GM23248 (cell line): Measurements from ENCODE around the gene ACACB. TPM values are rescaled to one million over a fixed set of nuclear protein-coding genes. Genes with fewer than 3 reads are reported as not detected.
"Not testable (repeated sequence)": the region's sequence is repeated elsewhere in the genome, so short reads cannot be mapped to it uniquely, and the experiment has no call there.

Experiments used
- DNase-seq: peaks from one replicate; pipeline ENCODE4 v3.0.0-alpha.2; 2015
- H2AFZ ChIP-seq: fragments of 200-600 bp; sonication (generic); 2 replicates; pipeline ENCODE4 v1.6.1; 2016; ENCODE audit warnings: antibody characterized with exemption
- H3F3A ChIP-seq: fragments of 200-600 bp; sonication (generic); 2 replicates; pipeline ENCODE4 v1.6.1; 2016; ENCODE audit warnings: mild to moderate bottlenecking, antibody characterized with exemption, mixed run types; ENCODE audit not compliant: insufficient read depth
- H3K27ac ChIP-seq: fragments of 200-600 bp; sonication (generic); 2 replicates; pipeline ENCODE4 v1.5.1; 2016; ENCODE audit warnings: mild to moderate bottlenecking
- H3K27me3 ChIP-seq: fragments of 200-600 bp; sonication (generic); replicated peaks from 2 replicates; pipeline ENCODE4 v1.6.1; 2016; ENCODE audit warnings: mild to moderate bottlenecking; ENCODE audit not compliant: insufficient read depth
- H3K36me3 ChIP-seq: fragments of 200-600 bp; sonication (generic); 2 replicates; pipeline ENCODE4 v1.6.1; 2016; ENCODE audit warnings: low read depth, mild to moderate bottlenecking
- H3K4me1 ChIP-seq: fragments of 200-600 bp; sonication (generic); 2 replicates; pipeline ENCODE4 v1.6.1; 2016; ENCODE audit warnings: mild to moderate bottlenecking; ENCODE audit not compliant: insufficient read depth
- H3K4me2 ChIP-seq: fragments of 200-600 bp; sonication (generic); one replicate; pipeline ENCODE4 v1.6.1; 2016; ENCODE audit warnings: mild to moderate bottlenecking; ENCODE audit not compliant: unreplicated experiment
- H3K4me3 ChIP-seq: fragments of 200-600 bp; sonication (generic); 2 replicates; pipeline ENCODE4 v1.5.1; 2016; ENCODE audit warnings: mild to moderate bottlenecking
- H3K79me2 ChIP-seq: fragments of 200-600 bp; sonication (generic); 2 replicates; pipeline ENCODE4 v1.6.1; 2016; ENCODE audit warnings: mild to moderate bottlenecking; ENCODE audit not compliant: insufficient read depth
- H3K9ac ChIP-seq: fragments of 200-600 bp; sonication (generic); 2 replicates; pipeline ENCODE4 v1.6.1; 2016; ENCODE audit warnings: mild to moderate bottlenecking
- H3K9me2 ChIP-seq: fragments of 200-600 bp; sonication (generic); 2 replicates; pipeline ENCODE4 v1.6.1; 2016; ENCODE audit warnings: mixed run types, mild to moderate bottlenecking, moderate library complexity; ENCODE audit not compliant: insufficient read depth
- H3K9me3 ChIP-seq: fragments of 200-600 bp; sonication (generic); one replicate; pipeline ENCODE4 v1.6.1; 2017; ENCODE audit warnings: low read depth
- H4K20me1 ChIP-seq: fragments of 200-600 bp; sonication (generic); 2 replicates; pipeline ENCODE4 v1.6.0; 2016; ENCODE audit not compliant: insufficient read depth
- EZH2 ChIP-seq: fragments of 200-600 bp; sonication (generic); IDR thresholded peaks from 2 replicates; pipeline ENCODE4 v1.6.1; 2018; ENCODE audit warnings: antibody characterized with exemption, mild to moderate bottlenecking; ENCODE audit not compliant: insufficient read depth, poor library complexity, severe bottlenecking
- EZH2phosphoT487 ChIP-seq: fragments of 200-600 bp; sonication (generic); IDR thresholded peaks from 2 replicates; pipeline ENCODE4 v1.6.1; 2018; ENCODE audit warnings: antibody characterized with exemption, moderate library complexity, mild to moderate bottlenecking, low read depth; ENCODE audit not compliant: insufficient read depth
- WGBS, 2 experiments: methylation state at CpG; one replicate each; pipeline ENCODE4 v1.1.6; 2015 to 2017; ENCODE audit warnings: low lambda C conversion rate in 2 of 2, low coverage in 1 of 2; ENCODE audit errors: missing lambda C conversion rate in 2 of 2; 5-methylcytosine and 5-hydroxymethylcytosine counted together
- in situ Hi-C: fragments of 300-500 bp; cut with MboI; formaldehyde crosslinking; loops from 2 replicates; pipeline ENCODE4 v1.15.0; 2020
- polyA plus RNA-seq: library from polyadenylated mRNA; unstranded; fragments of >200 nt; fragmentation: Nextera tagmentation; extraction: Ambion mirVana; gene quantifications from 2 replicates; pipeline ENCODE4 v1.2.1, GENCODE V29; 2016
- total RNA-seq: library from RNA; depleted of rRNA; stranded (reverse); fragments of >200 nt; shearing (Covaris generic); gene quantifications from 2 replicates; pipeline ENCODE4 v1.2.3, GENCODE V29; 2014

ACACB gene
- total and polyA plus RNA-seq, 2 experiments from 2014 or later, result 0.66 to 4.1 TPM

DNA sequence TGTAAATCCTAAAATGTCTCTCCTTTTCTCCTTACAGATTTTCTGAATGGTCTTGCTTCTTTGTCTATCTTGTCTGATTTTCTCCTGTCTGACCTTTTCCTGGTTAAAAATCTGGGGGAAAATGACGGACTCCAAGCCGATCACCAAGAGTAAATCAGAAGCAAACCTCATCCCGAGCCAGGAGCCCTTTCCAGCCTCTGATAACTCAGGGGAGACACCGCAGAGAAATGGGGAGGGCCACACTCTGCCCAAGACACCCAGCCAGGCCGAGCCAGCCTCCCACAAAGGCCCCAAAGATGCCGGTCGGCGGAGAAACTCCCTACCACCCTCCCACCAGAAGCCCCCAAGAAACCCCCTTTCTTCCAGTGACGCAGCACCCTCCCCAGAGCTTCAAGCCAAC is 23.0 kb downstream of the ACACB start:
- Histone ChIP-seq H3K27ac (no peak overlapping the region), H3K36me3 (no peaks in the 10 kb centered on the region), H4K20me1 (no peaks in the 10 kb centered on the region), H3K4me1 (no peaks in the 10 kb centered on the region), H3K9me3 (peaks cover 5% of the 10 kb centered on the region), H2AFZ (no peak overlapping the region), H3K27me3 (no peaks in the 10 kb centered on the region), H3K79me2 (no peaks in the 10 kb centered on the region), H3F3A (no peaks in the 10 kb centered on the region), H3K9me2 (no peaks in the 10 kb centered on the region), H3K4me2 (no peak overlapping the region), H3K4me3 (no peak overlapping the region), H3K9ac (no peak overlapping the region)
- no peak for DNase-seq
- in situ Hi-C loops, result no loop called here
- 83 to 88% methylated on average over 9 of the region's 9 CpGs for WGBS, 2 experiments
- TF ChIP-seq EZH2 (no peak), EZH2phosphoT487 (no peak)

DNA sequence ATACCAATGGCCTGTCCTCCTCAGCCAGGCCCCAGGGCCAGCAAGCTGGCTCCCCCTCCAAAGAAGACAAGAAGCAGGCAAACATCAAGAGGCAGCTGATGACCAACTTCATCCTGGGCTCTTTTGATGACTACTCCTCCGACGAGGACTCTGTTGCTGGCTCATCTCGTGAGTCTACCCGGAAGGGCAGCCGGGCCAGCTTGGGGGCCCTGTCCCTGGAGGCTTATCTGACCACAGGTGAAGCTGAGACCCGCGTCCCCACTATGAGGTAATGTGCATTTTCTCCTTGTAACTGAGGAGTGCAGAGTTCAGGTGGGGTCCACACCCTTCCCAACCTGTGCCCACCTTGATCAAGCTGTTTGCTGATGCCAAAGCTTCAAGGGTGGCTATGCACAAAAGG is 23.4 kb downstream of the ACACB start:
- no peak for DNase-seq
- Histone ChIP-seq H3K27ac (no peak overlapping the region), H4K20me1 (no peaks in the 10 kb centered on the region), H3K27me3 (no peaks in the 10 kb centered on the region), H3K79me2 (no peaks in the 10 kb centered on the region), H3K9ac (no peak overlapping the region), H3K36me3 (no peaks in the 10 kb centered on the region), H3F3A (no peaks in the 10 kb centered on the region), H3K9me3 (peaks cover 5% of the 10 kb centered on the region), H3K9me2 (no peaks in the 10 kb centered on the region), H3K4me3 (no peak overlapping the region), H3K4me1 (no peaks in the 10 kb centered on the region), H3K4me2 (no peak overlapping the region), H2AFZ (no peak overlapping the region)
- no peak for TF ChIP-seq EZH2phosphoT487
- TF ChIP-seq EZH2, result no peak
- WGBS, 2 experiments, result 66 to 67% methylated on average over 7 of the region's 7 CpGs
- in situ Hi-C loops, result no loop called here

DNA sequence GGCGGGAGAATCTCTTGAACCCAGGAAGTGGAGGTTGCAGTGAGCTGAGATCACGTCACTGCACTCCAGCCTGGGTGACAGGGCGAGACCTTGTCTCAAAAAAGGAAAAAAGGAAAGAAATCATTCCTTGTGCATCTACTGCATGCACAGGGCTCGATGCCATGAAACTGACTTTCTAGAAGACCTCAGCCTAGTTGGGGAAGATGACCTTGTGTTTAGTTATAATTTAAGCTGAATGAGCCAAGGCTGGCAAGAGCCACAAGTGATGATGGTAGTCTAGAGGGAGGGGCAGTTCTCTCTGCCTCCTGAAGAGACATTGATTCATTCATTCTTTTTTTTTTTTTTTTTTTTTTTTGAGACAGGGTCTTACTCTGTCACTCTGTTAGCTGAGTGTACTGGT is 24.2 kb downstream of the ACACB start:
- Histone ChIP-seq H3K9ac (no peak overlapping the region), H3K4me3 (no peak overlapping the region), H4K20me1 (no peaks in the 10 kb centered on the region), H3K9me3 (peaks cover 5% of the 10 kb centered on the region), H3K36me3 (no peaks in the 10 kb centered on the region), H3K79me2 (no peaks in the 10 kb centered on the region), H3K9me2 (no peaks in the 10 kb centered on the region), H3K27me3 (no peaks in the 10 kb centered on the region), H3K4me1 (no peaks in the 10 kb centered on the region), H3K27ac (no peak overlapping the region), H3F3A (no peaks in the 10 kb centered on the region), H3K4me2 (no peak overlapping the region), H2AFZ (no peak overlapping the region)
- in situ Hi-C loops, result no loop called here
- 89% methylated on average over 4 of the region's 4 CpGs for WGBS, 2 experiments
- no peak for DNase-seq
- no peak for TF ChIP-seq EZH2
- no peak for TF ChIP-seq EZH2phosphoT487

DNA sequence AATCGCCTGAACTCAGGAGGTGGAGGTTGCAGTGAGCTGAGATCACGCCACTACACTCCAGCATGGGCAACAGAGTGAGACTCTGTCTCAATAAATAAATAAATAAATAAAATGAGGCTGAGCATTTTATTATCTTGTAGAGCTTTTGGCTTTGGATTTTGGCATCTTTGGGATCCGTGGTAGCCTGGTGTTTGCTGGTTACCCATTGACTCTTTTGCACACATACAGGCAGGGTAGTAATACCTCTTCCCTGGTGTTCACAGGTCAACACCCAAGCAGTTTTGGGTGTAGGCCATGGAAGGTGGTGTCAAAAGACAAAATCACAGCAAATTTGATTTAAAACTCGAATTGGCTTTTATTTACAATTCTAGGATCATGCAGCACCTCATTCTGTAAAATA is 27.8 kb downstream of the ACACB start:
- Histone ChIP-seq H4K20me1 (no peaks in the 10 kb centered on the region), H3K27me3 (no peaks in the 10 kb centered on the region), H3K9me3 (no peaks in the 10 kb centered on the region), H3K9me2 (no peaks in the 10 kb centered on the region), H3K9ac (no peak overlapping the region), H3K36me3 (no peaks in the 10 kb centered on the region), H3K4me2 (no peak overlapping the region), H3K27ac (no peak overlapping the region), H3K4me3 (no peak overlapping the region), H2AFZ (no peak overlapping the region), H3K4me1 (no peaks in the 10 kb centered on the region), H3F3A (no peaks in the 10 kb centered on the region), H3K79me2 (no peaks in the 10 kb centered on the region)
- in situ Hi-C loops, result no loop called here
- TF ChIP-seq EZH2 (no peak), EZH2phosphoT487 (no peak)
- DNase-seq, result no peak
- WGBS, 2 experiments, result 40 to 42% methylated on average over 4 of the region's 4 CpGs

DNA sequence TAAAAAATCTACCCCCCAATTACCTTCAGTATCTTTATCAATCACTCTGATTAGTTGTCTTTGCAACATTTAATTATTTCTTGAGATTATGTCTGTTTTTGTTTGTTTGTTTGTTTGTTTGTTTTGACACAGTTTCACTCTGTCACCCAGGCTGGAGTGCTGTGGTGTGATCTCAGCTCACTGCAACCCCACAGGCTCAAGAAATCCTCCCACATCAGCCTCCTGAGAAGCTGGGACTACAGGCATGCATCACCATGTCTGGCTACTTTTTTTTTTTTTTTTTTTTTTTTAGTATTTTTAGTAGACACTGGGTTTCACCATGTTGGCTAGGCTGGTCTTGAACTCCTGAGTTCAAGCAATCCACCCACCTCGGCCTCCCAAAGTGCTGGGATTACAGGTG is 30.7 kb downstream of the ACACB start:
- H3K9me2 ChIP-seq, H3K4me2 ChIP-seq, H4K20me1 ChIP-seq, H3K4me1 ChIP-seq, H3K27me3 ChIP-seq, H3K9ac ChIP-seq, H3K4me3 ChIP-seq, H3K79me2 ChIP-seq, H2AFZ ChIP-seq, H3K36me3 ChIP-seq, H3K27ac ChIP-seq, H3K9me3 ChIP-seq, DNase-seq, in situ Hi-C loops, H3F3A ChIP-seq: not testable (repeated sequence)
- 93 to 94% methylated on average over 1 of the region's 1 CpG for WGBS, 2 experiments
